NCI-H446 (cell line): ENCODE measurements around the gene RBMS3.
"Not testable (repeated sequence)": the region's sequence is repeated elsewhere in the genome, so short reads cannot be mapped to it uniquely, and the experiment has no call there.

ENCODE experiments used
- DNase-seq, 2 experiments: peaks; one replicate each; lab custom pipeline; 2025; lab: John Stamatoyannopoulos, UW

RBMS3 gene

DNA sequence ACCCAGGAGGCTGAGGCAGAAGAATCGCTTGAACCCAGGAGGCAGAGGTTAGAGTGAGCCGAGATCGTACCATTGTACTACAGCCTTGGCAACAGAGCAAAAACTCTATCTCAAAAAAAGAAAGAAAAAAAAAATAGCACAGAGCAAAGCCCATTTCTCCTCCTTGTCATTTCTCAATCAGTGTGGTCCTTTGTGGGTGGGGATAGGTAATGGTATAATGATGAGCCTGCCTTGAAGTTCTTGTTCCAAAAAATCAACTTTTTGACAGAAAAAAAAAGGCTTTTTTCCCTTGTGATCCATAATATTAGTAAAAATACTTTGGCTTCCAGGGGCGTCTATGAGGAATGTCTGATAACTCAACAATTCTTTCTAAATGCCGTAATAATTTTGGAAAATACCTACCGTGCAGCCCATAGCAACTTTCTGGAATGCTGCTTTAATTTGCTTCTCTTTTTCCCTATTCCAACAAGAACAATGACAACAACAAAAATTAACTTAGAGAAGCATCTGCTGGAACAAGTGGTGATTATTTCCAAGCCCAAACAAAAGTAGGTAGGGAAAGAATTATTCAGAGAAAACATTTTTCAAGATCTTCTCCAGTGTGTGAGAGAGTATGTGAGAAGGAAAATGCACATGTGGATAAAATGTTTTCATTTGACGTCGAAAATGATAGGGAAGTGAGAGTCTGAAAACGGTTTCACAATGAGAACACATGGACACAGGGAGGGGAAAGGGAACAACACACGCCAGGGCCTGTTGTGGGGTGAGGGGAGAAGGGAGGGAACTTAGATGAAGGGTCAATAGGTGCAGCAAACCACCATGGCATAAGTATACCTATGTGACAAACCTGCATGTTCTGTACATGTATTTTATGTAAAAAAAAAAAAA lies 337.8 kb downstream of the RBMS3 start:
- no peak for DNase-seq

DNA sequence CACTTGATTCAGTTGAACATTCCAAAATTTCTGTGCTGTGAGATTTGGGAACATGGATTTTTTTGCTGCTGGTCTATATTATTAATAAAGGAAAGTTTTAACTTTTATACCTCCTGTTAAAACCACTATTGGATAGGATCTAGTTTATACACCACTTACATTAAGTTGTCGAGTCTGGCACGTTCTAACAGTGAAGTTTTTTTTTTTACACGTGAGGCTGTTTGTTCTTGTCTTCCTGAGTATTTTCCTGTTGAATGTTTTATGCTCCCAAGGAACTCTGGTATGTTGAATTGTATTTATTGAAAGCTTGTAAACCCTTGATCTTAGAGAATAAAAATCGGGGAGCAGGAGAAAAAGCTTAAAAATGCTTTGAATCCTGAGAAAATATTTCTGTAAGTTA lies 338.8 kb downstream of the RBMS3 start:
- DNase-seq = no peak

DNA sequence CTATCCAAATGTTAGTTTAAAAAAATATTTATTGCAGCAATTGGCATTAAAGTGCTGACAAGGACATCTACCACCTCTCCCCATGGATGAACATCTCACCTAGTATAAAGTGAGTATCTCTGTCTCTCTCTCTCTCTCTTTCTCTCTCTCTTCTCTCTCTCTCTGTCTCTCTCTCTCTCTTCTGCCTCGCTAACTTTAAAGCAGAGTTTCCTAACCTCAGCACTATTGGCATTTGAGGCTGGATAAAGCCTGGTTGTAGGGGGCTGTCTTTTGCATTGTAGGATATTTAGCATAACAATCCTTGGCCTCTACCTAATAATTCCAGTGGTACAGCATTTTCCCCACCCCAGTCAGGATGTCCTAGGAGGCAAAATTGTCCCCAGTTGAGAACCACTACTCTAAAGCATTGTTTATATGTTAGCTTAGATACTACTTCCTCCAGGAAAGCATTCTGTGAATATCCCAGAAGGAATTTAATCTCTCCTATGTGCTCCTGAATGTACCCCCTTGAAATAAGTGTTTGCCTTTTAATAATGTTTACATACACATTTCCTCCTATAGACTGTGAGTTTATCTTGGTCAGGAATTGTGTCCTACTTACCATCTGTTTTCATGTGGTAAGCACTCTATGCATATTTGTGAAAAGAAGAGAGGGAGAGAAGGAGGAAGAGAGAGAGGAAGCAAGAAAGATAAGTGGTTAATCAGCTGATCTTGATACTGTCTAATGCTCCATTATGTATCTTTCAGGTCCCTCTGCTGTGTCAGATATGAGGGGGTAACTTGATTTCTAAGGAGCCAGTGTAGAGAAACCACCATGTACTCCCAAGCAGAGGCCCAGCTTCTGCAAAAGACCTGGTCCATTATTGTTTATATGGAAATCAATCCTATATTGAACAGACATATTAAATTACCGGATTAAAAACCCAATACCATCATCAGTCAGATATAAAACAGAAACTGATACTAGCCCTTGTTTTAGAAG lies 346.6 kb downstream of the RBMS3 start:
- no peak for DNase-seq

- DNase-seq = no peak
Observed at GRCh38 chr3:29628795-29629194, 347.9 kb downstream of the RBMS3 start.

DNA sequence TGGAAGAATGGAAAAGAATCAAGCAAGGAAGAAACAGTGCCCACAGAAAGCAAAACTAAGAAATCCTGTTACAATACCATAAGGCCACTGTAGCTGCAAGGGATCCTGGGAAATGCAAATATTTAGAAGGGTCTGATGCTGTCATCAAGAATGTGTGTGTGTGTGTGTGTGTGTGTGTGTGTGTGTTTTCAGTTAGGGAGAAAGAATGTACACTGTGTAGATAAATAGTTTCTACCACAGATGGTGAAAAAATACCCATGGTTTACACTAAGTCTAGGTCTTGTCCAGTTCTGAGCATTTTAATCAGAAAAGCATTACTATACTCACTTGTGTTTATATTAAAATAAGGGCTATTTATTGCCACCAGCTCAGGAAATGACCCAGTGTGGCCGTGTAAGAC lies 355.0 kb downstream of the RBMS3 start:
- DNase-seq = no peak

DNA sequence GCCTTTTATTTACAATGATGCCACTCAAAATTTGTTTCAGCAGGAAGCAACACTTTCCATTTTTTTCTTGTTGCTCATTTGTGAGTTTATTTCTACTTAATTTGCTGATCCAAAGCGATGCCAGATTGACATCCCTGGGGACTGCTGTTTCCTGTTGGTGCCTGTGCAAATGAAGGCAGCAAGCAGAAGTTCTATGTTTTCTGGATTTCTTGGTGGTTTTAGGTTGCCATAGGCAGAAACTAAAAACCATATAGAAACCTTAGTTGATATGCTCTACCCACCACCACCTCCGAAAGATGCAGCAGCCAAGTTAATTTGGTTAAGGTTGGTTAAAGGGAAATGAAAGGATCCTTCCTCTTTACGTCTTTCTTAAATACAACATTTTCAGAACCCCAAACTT lies 356.2 kb downstream of the RBMS3 start:
- no peak for DNase-seq

- no peak for DNase-seq
Observed at GRCh38 chr3:29639578-29640290, 358.9 kb downstream of the RBMS3 start.

DNA sequence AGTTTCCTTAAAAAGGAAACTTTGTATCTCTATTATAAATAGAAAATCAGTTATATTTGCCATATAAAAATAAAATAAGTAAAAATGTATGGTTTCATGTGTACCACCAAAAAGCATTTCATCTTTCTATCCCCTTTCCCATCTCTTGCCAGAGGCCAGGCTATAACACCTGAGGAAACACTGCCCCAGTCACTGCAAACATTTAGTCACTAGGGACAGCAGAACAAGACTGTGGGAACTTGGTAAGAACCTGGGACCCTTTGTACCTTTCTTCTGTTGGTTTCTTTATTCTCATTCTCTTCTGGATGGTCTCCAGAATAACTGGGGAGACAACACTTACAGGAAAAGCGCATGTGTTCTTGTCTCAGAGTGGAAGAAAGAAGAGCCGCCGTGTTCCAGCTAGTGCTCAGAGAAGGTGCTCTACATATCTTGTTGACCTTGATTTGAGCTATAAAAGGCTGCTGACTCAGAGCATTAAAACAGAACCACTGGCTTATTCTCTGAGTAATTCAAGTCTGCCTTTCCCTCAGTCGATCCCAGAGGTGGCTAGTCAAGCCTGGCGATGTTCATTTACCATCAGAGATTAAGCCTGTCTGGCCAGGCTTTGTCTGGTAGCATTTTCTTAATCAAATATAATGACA lies 361.6 kb downstream of the RBMS3 start:
- no peak for DNase-seq

- no peak for DNase-seq
Observed at GRCh38 chr3:29643034-29643425, 362.2 kb downstream of the RBMS3 start.

DNA sequence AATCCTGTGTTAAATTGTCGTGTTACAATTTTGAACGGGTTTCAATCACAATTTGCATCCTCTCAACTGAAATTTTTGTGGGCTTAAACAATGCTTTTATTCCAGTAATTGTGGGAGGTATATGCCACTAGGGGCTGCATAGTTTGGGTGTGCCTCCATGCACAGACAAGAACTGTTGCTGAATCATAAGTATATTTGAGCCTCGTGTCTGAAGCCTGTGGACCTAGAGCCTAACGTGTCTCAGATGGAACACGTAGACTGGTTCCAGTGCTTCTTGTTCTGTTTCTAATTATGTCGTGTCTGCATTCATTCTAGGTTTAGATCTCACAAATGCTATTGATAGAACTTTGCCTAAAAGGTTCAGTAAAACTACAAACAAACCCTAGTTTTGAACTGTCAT lies 363.4 kb downstream of the RBMS3 start:
- DNase-seq = no peak

GRCh38 chr3:29644956-29645636 lies 364.2 kb downstream of the RBMS3 start:
- DNase-seq = no peak

GRCh38 chr3:29646043-29646442 lies 365.2 kb downstream of the RBMS3 start:
- DNase-seq = no peak

GRCh38 chr3:29649815-29650547 lies 369.1 kb downstream of the RBMS3 start:
- no peak for DNase-seq

- no peak for DNase-seq
Observed at GRCh38 chr3:29653680-29654079, 372.8 kb downstream of the RBMS3 start.

DNA sequence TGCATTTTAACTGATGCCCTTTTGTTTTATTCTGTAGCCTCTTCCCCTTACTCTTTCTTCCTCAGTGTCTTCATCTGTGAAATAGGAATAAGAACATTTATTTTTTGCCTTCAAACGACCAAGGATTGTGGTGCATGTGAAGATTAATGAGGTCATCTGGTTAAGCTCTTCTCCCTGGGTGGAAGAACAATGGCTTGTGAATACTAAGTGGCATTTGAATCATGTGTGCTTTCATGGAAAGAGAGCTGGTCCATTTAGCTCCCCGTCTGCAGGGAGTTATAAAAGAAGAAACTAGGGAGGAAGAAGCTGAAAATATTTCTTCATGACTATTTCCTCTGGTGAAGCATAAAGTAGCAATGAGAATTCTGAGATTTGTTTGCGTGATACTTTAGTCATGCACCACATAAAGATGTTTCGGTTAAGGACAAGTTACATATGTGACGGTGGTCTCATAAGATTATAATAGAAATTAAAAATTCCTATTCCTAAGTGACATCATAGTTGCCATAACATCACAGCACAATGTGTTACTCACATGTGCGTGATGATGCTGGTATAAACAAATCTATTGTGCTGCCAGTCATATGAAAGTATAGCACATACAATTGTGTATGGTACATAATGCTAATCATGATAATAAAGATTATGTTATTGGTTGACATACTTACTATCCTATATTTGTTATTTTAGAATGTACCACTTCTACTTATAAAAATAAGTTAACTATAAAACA lies 374.3 kb downstream of the RBMS3 start:
- no peak for DNase-seq

GRCh38 chr3:29665688-29666087 lies 384.8 kb downstream of the RBMS3 start:
- no peak for DNase-seq

DNA sequence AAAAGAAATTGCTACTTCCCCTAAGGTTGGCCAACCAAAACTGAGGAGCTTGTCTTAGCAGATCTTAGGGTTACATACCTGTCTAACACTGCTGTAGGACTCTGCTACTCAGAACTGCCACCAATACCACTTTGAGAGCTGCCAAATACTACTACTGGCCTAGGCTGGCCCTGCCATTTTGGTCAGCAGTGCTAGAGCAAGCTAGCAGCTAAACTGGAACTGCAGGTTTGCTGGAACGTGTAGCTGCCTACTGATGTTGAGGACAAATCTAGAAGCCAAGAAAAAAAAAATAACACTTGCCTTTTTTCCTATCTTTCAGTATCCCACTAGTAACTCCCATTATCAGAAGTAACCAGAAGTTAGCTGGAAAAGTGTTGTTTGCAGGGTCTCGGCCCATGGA lies 387.4 kb downstream of the RBMS3 start:
- DNase-seq = no peak

DNA sequence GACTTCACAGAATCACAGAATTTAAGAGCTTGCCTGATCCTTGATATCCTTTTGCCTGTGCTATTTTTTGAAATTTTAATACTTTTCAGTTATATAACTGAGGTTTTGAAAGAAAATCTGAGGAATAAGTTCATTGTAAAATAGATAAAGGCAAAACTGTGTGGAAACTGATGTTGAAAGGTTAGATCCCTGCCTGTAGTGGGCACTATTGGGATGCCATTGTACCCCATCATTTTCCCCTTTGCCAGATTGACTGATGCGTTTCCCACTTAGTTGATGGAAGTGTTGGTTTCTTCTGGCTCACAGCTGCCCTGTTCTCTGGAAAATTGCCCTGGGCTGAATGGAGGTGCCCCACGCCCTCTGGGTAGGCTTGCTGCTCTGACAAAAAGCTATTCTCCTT lies 387.9 kb downstream of the RBMS3 start:
- DNase-seq = no peak

DNA sequence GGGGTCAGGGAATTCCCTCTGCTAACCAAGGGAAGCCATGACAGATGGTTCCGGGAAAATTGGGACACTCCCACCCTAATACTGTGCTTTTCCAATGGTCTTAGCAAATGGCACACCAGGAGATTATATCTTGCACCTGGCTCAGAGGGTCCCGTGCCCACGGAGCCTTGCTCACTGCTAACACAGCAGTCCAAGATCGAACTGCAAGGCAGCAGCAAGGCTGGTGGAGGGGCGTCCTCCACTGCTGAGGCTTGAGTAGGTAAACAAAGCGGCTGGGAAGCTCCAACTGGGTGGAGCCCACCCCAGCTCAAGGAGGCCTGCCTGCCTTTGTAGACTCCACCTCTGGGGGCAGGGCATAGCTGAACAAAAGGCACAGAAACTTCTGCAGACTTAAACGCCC lies 389.6 kb downstream of the RBMS3 start:
- not testable (repeated sequence) for DNase-seq

GRCh38 chr3:29677421-29677820 lies 396.6 kb downstream of the RBMS3 start:
- no peak for DNase-seq
